ENCODE measurements around the gene GSTM1.

DNA sequence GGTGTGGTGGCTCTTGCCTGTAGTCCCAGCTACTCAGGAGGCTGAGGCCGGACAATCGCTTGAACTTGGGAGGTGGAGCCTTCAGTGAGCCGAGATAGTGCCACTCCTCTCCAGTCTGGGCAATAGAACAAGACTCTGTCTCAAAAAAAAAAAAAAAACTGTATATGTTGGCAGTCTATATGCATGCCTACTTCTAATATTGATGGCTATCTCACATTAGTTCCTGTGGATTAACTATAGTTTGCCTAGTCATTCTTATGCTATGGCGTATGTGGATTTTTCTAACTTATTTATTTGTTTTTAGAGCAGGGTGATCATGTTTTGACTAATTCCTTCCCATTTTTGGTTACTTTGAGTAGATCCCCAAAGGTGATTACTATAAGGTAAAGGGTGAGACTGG, 9.4 kb downstream of the GSTM1 start:
- TF ChIP-seq, protein P1, sequence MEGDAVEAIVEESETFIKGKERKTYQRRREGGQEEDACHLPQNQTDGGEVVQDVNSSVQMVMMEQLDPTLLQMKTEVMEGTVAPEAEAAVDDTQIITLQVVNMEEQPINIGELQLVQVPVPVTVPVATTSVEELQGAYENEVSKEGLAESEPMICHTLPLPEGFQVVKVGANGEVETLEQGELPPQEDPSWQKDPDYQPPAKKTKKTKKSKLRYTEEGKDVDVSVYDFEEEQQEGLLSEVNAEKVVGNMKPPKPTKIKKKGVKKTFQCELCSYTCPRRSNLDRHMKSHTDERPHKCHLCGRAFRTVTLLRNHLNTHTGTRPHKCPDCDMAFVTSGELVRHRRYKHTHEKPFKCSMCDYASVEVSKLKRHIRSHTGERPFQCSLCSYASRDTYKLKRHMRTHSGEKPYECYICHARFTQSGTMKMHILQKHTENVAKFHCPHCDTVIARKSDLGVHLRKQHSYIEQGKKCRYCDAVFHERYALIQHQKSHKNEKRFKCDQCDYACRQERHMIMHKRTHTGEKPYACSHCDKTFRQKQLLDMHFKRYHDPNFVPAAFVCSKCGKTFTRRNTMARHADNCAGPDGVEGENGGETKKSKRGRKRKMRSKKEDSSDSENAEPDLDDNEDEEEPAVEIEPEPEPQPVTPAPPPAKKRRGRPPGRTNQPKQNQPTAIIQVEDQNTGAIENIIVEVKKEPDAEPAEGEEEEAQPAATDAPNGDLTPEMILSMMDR (IDR thresholded peaks at IDR 0.05; ENCODE audit: low read depth, low read length): no peak
- no peak for TF ChIP-seq POLR2A (IDR thresholded peaks at IDR 0.05; ENCODE audit: extremely low read depth, insufficient read length)

All from NB4 (cell line).